Liver (tissue), 9 donors: ENCODE data around the gene AP5Z1. TPM values are rescaled to one million over a fixed set of nuclear protein-coding genes. Genes with fewer than 3 reads are reported as not detected.

Experiments
- DNase-seq: peaks from one replicate; pipeline ENCODE4 v3.0.0-alpha.2; 2017; ENCODE audit warnings: low spot score
- H3K27ac ChIP-seq, 2 donors: one replicate each; pipeline ENCODE4 v1.7.0; 2013; ENCODE audit warnings: inconsistent platforms in 2 of 2, low read length in 2 of 2, control low read depth in 1 of 2, low read depth in 1 of 2, mild to moderate bottlenecking in 1 of 2
- H3K27me3 ChIP-seq, 4 donors: one replicate each; pipeline versions ENCODE4 v1.6.1 to v1.7.0; 2013; ENCODE audit warnings: low read length in 3 of 4, inconsistent platforms in 1 of 4, mild to moderate bottlenecking in 1 of 4, moderate library complexity in 1 of 4; ENCODE audit not compliant: control insufficient read depth in 4 of 4, insufficient read depth in 4 of 4
- H3K36me3 ChIP-seq, 4 donors: one replicate each; pipeline versions ENCODE4 v1.6.1 to v1.7.0; 2013; ENCODE audit warnings: low read length in 3 of 4, mild to moderate bottlenecking in 3 of 4, low read depth in 1 of 4, moderate library complexity in 1 of 4; ENCODE audit not compliant: control insufficient read depth in 4 of 4, insufficient read depth in 3 of 4
- H3K4me1 ChIP-seq, 4 donors: one replicate each; pipeline versions ENCODE4 v1.6.1 to v1.7.0; 2013; ENCODE audit warnings: low read length in 3 of 4, mild to moderate bottlenecking in 3 of 4, moderate library complexity in 1 of 4; ENCODE audit not compliant: control insufficient read depth in 4 of 4, insufficient read depth in 4 of 4
- H3K4me3 ChIP-seq, 3 donors: one replicate each; pipeline versions ENCODE4 v1.6.1 to v1.7.0; 2013; ENCODE audit warnings: low read length in 3 of 3, control low read depth in 1 of 3, low read depth in 1 of 3, mild to moderate bottlenecking in 1 of 3
- H3K9ac ChIP-seq, 2 donors: one replicate each; pipeline ENCODE4 v1.7.0; 2013; ENCODE audit warnings: low read length in 2 of 2, mild to moderate bottlenecking in 2 of 2, moderate library complexity in 2 of 2, control low read depth in 1 of 2, low read depth in 1 of 2
- H3K9me3 ChIP-seq, 4 donors: one replicate each; pipeline versions ENCODE4 v1.6.1 to v1.7.0; 2013; ENCODE audit warnings: low read length in 3 of 4; ENCODE audit not compliant: control insufficient read depth in 4 of 4
- ATF3 ChIP-seq: IDR thresholded peaks from 2 replicates; pipeline ENCODE4 v1.6.1; 2016; ENCODE audit warnings: antibody characterized with exemption
- CTCF ChIP-seq: fragments of 150-350 bp; IDR thresholded peaks from 2 replicates; pipeline ENCODE4 v1.5.1; 2017; ENCODE audit warnings: improper control_type of control experiment, low read depth, low read length; ENCODE audit not compliant: missing input control
- FOXA2 ChIP-seq: IDR thresholded peaks from 2 replicates; pipeline ENCODE4 v1.6.1; 2016; ENCODE audit warnings: antibody characterized with exemption
- HNF4A ChIP-seq, 2 donors: conservative IDR thresholded peaks; 2 replicates each; pipeline ENCODE4 v1.6.1; 2016; ENCODE audit warnings: antibody characterized with exemption in 2 of 2, mild to moderate bottlenecking in 2 of 2
- JUND ChIP-seq, 2 donors: IDR thresholded peaks; 2 replicates each; pipeline ENCODE4 v1.6.1; 2016; ENCODE audit warnings: antibody characterized with exemption in 2 of 2
- NR2F2 ChIP-seq: IDR thresholded peaks from 2 replicates; pipeline ENCODE4 v1.6.1; 2016; ENCODE audit warnings: antibody characterized with exemption
- RAD21 ChIP-seq, 2 donors: IDR thresholded peaks; 2 replicates each; pipeline ENCODE4 v1.6.1; 2016; ENCODE audit warnings: antibody characterized with exemption in 2 of 2, mild to moderate bottlenecking in 2 of 2
- RXRA ChIP-seq, 2 donors: IDR thresholded peaks; 2 replicates each; pipeline ENCODE4 v1.6.1; 2017 to 2018; ENCODE audit warnings: antibody characterized with exemption in 2 of 2, mild to moderate bottlenecking in 1 of 2
- SP1 ChIP-seq: IDR thresholded peaks from 2 replicates; pipeline ENCODE4 v1.6.1; 2018; ENCODE audit warnings: antibody characterized with exemption, mild to moderate bottlenecking
- YY1 ChIP-seq: IDR thresholded peaks from 2 replicates; pipeline ENCODE4 v1.6.1; 2016; ENCODE audit warnings: antibody characterized with exemption, mild to moderate bottlenecking
- ZBTB33 ChIP-seq: IDR thresholded peaks from 2 replicates; pipeline ENCODE4 v1.6.1; 2016; ENCODE audit warnings: antibody characterized with exemption
- WGBS: extraction: QIAGEN DNeasy Blood & Tissue Kit; methylation state at CpG from one replicate; pipeline ENCODE4 v1.1.7; 2013; 5-methylcytosine and 5-hydroxymethylcytosine counted together
- polyA plus RNA-seq, 2 donors: library from polyadenylated mRNA; stranded (reverse) in 1 of 2; unstranded in 1 of 2; fragments of 200-250 nt in 1 of 2; fragments of >200 nt in 1 of 2; fragmentation: Nextera tagmentation in 1 of 2; extraction: Ambion mirVana in 1 of 2; gene quantifications; one replicate each; pipeline versions ENCODE4 v1.2.1 to v1.2.3, GENCODE V29; 2013 to 2015
- total RNA-seq, 2 donors: library from RNA; depleted of rRNA; stranded (reverse); fragments of >200 nt; gene quantifications; one replicate each; pipeline ENCODE4 v1.2.3, GENCODE V29; 2014
- TF ChIP-seq, protein P1 (sequence below): IDR thresholded peaks from 2 replicates; pipeline ENCODE4 v1.6.1; 2016; ENCODE audit warnings: antibody characterized with exemption, mild to moderate bottlenecking
- donor health status: healthy.
- donor health status: healthy.
- donor health status: healthy.
- donor health status: healthy.
- donor health status: healthy.

The AP5Z1 gene
- total and polyA plus RNA-seq, 4 donors = 10.2 to 16.0 (median 14.2) TPM

GRCh38 chr7:4798706-4799235, 23.3 kb downstream of the AP5Z1 start:
- Histone ChIP-seq H3K27me3 (no peaks in the 10 kb centered on the region), H3K4me3 (no peak overlapping the region), H3K9me3 (no peaks in the 10 kb centered on the region), H3K36me3 (no peaks in the 10 kb centered on the region), H3K27ac (no peak overlapping the region), H3K4me1 (no peaks in the 10 kb centered on the region), H3K9ac (no peak overlapping the region)
- WGBS = 73% methylated on average over 15 of the region's 15 CpGs
- no peak for DNase-seq
- TF ChIP-seq JUND (IDR thresholded peaks at IDR 0.05) (no peak), RAD21 (IDR thresholded peaks at IDR 0.05) (no peak), FOXA2 (no peak), RXRA (IDR thresholded peaks at IDR 0.05) (no peak), ZBTB33 (no peak)

GRCh38 chr7:4799508-4800268, 24.3 kb downstream of the AP5Z1 start:
- Histone ChIP-seq H3K27ac (no peak overlapping the region), H3K9ac (no peak overlapping the region), H3K9me3 (no peaks in the 10 kb centered on the region), H3K4me3 (no peak overlapping the region), H3K27me3 (no peaks in the 10 kb centered on the region), H3K4me1 (no peaks in the 10 kb centered on the region), H3K36me3 (no peaks in the 10 kb centered on the region)
- WGBS = 77% methylated on average over 39 of the region's 39 CpGs
- no peak for TF ChIP-seq ATF3
- no peak for TF ChIP-seq YY1
- TF ChIP-seq RAD21 (IDR thresholded peaks at IDR 0.05) = no peak
- TF ChIP-seq NR2F2 = no peak
- TF ChIP-seq HNF4A (conservative IDR thresholded peaks at IDR 0.05) = no peak
- TF ChIP-seq, protein P1, sequence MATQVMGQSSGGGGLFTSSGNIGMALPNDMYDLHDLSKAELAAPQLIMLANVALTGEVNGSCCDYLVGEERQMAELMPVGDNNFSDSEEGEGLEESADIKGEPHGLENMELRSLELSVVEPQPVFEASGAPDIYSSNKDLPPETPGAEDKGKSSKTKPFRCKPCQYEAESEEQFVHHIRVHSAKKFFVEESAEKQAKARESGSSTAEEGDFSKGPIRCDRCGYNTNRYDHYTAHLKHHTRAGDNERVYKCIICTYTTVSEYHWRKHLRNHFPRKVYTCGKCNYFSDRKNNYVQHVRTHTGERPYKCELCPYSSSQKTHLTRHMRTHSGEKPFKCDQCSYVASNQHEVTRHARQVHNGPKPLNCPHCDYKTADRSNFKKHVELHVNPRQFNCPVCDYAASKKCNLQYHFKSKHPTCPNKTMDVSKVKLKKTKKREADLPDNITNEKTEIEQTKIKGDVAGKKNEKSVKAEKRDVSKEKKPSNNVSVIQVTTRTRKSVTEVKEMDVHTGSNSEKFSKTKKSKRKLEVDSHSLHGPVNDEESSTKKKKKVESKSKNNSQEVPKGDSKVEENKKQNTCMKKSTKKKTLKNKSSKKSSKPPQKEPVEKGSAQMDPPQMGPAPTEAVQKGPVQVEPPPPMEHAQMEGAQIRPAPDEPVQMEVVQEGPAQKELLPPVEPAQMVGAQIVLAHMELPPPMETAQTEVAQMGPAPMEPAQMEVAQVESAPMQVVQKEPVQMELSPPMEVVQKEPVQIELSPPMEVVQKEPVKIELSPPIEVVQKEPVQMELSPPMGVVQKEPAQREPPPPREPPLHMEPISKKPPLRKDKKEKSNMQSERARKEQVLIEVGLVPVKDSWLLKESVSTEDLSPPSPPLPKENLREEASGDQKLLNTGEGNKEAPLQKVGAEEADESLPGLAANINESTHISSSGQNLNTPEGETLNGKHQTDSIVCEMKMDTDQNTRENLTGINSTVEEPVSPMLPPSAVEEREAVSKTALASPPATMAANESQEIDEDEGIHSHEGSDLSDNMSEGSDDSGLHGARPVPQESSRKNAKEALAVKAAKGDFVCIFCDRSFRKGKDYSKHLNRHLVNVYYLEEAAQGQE = no peak
- TF ChIP-seq SP1 = no peak
- TF ChIP-seq CTCF = no peak
- DNase-seq = no peak
